ENCODE results near the gene SLC38A9. TPM values are rescaled to one million over a fixed set of nuclear protein-coding genes. Genes with fewer than 3 reads are reported as not detected.
"Not testable (repeated sequence)": the region's sequence is repeated elsewhere in the genome, so short reads cannot be mapped to it uniquely, and the experiment has no call there.

The SLC38A9 gene
- total RNA-seq, 1 experiment from 2014 or later: 22.1 TPM

DNA sequence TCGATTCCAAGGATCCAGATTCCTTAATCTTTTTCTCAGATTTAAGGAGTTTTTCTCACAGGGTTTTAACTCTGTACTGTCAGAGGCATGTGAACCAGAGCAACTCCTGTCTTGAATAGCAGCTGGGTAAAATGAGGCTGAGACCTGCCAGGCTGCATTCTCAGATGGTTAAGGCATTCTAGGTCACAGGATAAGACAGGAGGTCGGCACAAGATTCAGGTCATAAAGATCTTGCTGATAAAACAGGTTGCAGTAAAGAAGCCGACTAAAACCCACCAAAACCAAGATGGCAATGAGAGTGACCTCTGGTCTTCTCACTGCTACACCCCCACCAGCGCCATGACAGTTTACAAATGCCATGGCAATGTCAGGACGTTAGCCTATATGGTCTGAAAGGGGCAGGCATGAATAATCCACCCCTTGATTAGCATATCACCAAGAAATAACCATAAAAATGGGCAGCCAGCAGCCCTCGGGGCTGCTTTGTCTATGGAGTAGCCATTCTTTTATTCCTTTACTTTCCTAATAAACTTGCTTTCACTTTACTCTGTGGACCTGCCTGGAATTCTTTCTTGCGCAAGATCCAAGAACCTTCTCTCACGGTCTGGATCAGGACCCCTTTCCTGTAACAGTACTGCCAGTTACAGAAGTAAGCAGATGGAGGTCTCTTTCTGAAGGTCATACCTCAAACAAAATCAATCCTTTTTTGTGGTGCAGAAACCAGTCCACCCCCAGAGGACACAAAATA, 87.1 kb downstream of the SLC38A9 start:
- Histone ChIP-seq H3K36me3 (replicated peaks; ENCODE audit: control insufficient read depth, insufficient read depth, low read length) (no peaks in the 10 kb centered on the region), H3K27me3 (ENCODE audit: control insufficient read depth, insufficient read depth, low read length) (no peaks in the 10 kb centered on the region), H3K4me3 (ENCODE audit: insufficient read depth, low read depth, low read length) (no peak overlapping the region)
- DNase-seq: no peak

DNA sequence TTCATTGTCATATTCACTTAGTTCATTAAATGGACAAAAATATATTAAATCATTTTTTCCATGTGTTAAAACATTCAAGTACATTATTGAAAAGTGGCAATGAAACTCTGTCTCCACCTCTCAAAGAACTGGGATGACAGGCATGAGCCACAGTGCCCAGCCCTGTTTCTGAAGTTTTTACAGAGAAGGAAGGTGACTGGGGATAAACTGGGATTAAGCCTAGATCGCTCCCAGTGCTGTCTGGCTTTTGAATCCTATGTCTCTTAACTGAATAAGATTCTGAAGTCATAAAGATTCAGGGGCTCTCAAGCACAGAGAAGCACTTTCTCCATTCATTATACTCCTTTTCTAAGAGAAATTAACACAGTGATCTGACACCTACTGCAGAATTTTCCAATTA, 88.3 kb downstream of the SLC38A9 start:
- no peak for DNase-seq
- Histone ChIP-seq H3K36me3 (replicated peaks; ENCODE audit: control insufficient read depth, insufficient read depth, low read length) (no peaks in the 10 kb centered on the region), H3K4me3 (ENCODE audit: insufficient read depth, low read depth, low read length) (no peak overlapping the region), H3K27me3 (ENCODE audit: control insufficient read depth, insufficient read depth, low read length) (no peaks in the 10 kb centered on the region)

DNA sequence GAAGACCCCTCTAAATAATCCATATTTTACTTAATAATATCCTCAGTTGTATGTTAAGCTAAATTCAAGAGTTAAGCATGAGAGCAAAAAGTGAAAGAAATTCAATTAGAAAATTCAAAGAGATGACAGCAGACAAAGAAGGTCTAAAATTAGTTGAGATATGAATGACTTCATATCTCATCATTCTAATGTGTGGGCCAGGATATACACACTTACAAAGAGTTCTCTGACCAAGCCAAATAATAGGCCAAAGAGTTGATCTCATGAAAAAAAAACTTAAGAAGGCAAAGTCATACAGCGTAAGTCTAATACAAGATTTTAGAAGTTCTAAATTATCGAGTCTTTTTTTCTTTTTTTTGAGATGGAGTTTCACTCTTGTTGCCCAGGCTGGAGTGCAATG, 89.7 kb downstream of the SLC38A9 start:
- no peaks in the 10 kb centered on the region for H3K27me3 ChIP-seq (ENCODE audit: control insufficient read depth, insufficient read depth, low read length)
- H3K36me3 ChIP-seq (replicated peaks; ENCODE audit: control insufficient read depth, insufficient read depth, low read length): no peaks in the 10 kb centered on the region
- DNase-seq: no peak
- no peak overlapping the region for H3K4me3 ChIP-seq (ENCODE audit: insufficient read depth, low read depth, low read length)

DNA sequence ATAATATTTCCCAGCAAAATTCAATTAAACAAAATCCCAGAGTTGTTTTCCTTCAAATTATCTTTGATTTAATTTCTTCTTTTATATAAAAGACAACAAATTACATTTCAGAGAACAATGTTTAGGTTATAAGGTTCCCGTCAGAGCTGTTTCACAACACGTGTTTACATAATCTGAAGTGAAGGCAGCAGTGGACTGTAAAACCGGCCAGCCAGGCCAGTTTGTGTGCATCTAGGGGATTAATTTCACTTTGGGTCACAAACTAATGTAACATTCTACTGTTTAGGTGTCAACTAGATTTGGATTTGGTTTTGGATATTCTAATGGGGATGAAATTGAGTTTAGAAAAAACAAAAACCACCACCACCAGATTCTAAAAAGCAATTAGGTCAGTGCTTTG, 90.9 kb downstream of the SLC38A9 start:
- Histone ChIP-seq H3K36me3 (replicated peaks; ENCODE audit: control insufficient read depth, insufficient read depth, low read length) (no peaks in the 10 kb centered on the region), H3K4me3 (ENCODE audit: insufficient read depth, low read depth, low read length) (no peak overlapping the region), H3K27me3 (ENCODE audit: control insufficient read depth, insufficient read depth, low read length) (no peaks in the 10 kb centered on the region)
- no peak for DNase-seq

DNA sequence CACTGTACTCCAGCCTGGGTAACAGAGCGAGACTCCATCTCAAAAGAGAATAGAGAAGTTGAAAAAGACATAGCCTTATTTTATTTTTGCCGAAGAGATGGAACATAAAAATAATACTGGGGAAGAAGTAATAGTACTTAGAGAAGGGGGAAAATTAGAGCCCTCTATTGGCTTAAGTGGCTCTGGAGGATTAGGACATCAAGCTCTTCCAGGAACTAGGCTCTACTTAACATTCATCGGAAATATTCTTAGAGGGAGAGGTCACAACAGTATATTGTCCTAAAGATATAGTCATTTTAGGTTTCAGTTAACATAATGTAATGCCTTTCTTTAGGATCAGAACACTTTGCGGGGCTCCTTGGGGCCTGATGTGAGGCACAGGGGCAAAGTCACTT, 91.4 kb downstream of the SLC38A9 start:
- Histone ChIP-seq H3K27me3 (ENCODE audit: control insufficient read depth, insufficient read depth, low read length) (no peaks in the 10 kb centered on the region), H3K4me3 (ENCODE audit: insufficient read depth, low read depth, low read length) (no peak overlapping the region), H3K36me3 (replicated peaks; ENCODE audit: control insufficient read depth, insufficient read depth, low read length) (no peaks in the 10 kb centered on the region)
- DNase-seq: no peak

DNA sequence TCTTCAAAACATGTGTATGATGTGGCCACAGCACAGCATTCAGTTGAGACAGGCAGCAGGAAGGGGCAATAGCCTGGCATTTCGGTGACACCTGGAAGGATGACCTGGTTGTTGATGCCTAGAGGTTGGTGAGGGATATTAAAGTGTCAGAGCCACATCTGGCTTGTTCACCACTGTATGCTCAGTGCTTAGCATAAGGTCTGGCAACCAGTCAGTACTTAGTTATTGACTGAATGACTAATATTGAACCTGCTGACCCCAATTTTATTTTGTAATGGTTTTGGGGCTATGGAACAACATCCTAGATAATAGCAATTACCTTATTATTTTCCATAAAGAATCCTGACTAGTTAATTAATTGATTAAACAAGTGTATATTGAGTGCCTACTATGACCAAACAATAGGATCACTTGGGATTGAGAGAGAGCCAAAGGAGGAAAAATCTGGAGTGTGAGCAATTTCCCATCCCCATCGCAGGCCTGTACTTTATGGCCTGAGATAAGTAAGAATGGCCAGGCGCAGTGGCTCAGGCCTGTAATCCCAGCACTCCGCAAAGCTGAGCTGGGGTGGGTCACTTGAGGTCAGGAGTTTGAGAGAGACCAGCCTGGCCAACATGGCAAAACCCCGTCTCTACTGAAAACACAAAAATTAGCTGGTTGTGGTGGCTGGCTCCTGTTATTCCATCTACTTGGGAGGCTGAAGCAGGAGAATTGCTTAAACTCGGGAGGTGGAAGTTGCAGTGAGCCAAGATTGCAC, 91.9 kb downstream of the SLC38A9 start:
- H3K27me3 ChIP-seq (ENCODE audit: control insufficient read depth, insufficient read depth, low read length): no peaks in the 10 kb centered on the region
- no peak overlapping the region for H3K4me3 ChIP-seq (ENCODE audit: insufficient read depth, low read depth, low read length)
- no peak for DNase-seq
- H3K36me3 ChIP-seq (replicated peaks; ENCODE audit: control insufficient read depth, insufficient read depth, low read length): no peaks in the 10 kb centered on the region

DNA sequence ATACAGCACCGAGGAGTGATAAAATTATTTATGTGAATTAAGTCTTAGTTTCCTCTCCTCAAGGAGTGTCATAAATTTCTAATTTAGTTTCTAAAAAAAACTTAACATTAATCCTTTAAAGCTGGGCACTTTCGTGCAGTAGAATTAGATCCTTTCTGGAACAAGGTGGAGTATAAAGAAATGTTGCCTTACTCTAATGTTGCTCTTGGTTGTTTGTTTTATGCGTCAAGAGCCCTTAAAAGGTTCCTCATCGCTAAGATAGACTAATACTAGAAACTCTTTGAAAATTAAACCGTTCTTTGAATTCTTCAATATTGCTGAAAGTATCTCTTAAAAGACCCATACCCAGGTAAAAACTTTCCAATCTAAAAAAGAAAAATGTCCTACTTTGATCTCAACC, 93.8 kb downstream of the SLC38A9 start:
- Histone ChIP-seq H3K4me3 (ENCODE audit: insufficient read depth, low read depth, low read length) (no peak overlapping the region), H3K36me3 (replicated peaks; ENCODE audit: control insufficient read depth, insufficient read depth, low read length) (no peaks in the 10 kb centered on the region), H3K27me3 (ENCODE audit: control insufficient read depth, insufficient read depth, low read length) (no peaks in the 10 kb centered on the region)
- no peak for DNase-seq

DNA sequence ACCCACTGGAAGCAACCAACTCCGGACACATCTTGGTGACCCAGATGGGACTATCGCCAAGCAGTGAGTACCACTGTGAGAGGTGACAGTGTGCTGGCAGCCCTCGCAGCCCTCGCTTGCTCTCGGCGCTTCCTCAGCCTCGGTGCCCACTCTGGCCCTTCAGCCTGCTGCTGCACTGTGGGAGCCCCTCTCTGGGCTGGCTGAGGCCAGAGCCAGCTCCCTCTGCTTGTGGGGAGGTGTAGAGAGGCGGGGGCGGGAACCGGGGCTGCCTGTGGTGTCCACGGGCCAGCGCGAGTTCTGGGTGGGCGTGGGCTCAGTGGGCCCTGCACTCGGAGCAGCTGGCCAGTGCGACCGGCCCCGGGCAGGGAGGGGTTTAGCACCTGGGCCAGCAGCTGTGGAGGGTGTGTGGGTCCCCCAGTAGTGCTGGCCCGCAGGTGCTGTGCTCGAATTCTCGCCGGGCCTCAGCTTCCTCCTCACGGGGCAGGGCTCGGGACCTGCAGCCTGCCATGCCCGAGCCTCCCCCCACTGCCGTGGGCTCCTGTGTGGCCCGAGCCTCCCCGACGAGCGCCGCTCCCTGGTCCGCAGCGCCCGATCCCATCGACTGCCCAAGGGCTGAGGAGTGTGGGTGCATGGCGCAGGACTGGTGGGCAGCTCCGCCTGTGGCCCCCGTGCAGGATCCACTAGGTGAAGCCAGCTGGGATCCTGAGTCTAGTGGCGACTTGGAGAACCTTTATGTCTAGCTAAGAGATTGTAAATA, 98.8 kb downstream of the SLC38A9 start:
- Histone ChIP-seq H3K27me3 (ENCODE audit: control insufficient read depth, insufficient read depth, low read length) (no peaks in the 10 kb centered on the region), H3K4me3 (ENCODE audit: insufficient read depth, low read depth, low read length) (no peak overlapping the region), H3K36me3 (replicated peaks; ENCODE audit: control insufficient read depth, insufficient read depth, low read length) (no peaks in the 10 kb centered on the region)
- no peak for DNase-seq

DNA sequence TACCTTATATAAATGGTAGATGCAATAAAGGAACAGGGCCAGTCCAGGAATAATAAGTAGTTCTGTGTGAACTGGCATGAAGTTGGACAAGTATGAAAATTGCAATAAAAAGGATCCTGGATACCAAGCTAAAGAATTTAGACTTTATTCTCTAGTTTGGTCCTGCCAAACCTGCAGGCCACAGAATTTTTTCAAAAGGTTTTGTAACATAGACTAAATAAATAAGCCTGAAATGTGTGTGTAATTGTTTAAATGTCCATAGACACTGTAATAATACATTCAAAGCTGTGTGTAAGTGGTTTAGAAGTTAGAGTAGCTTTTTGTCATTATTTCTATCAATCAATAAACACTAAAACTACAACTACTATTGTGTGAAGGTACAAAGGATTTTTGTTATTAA, 101.6 kb downstream of the SLC38A9 start:
- no peaks in the 10 kb centered on the region for H3K36me3 ChIP-seq (replicated peaks; ENCODE audit: control insufficient read depth, insufficient read depth, low read length)
- DNase-seq: no peak
- H3K4me3 ChIP-seq (ENCODE audit: insufficient read depth, low read depth, low read length): no peak overlapping the region
- H3K27me3 ChIP-seq (ENCODE audit: control insufficient read depth, insufficient read depth, low read length): no peaks in the 10 kb centered on the region

DNA sequence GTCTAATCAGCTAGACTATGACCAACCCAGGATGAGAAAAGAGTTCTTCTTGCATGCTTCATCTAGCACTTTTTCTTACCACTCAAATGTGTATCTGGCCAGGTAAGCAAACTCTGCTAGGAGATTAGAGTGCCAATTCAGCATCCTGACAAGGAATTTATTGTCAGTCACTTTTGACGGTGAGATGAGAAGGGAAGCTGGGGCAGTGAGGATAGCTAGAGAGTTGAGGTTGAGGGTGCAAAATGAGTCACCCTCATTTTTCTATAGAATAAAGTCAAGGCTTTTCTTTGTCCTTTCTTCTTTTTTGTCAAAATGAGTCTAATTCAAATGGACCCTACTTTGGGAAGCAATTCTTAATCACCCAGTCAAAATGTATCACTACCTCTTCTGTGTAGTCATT, 102.7 kb downstream of the SLC38A9 start:
- Histone ChIP-seq H3K4me3 (ENCODE audit: insufficient read depth, low read depth, low read length) (no peak overlapping the region), H3K36me3 (replicated peaks; ENCODE audit: control insufficient read depth, insufficient read depth, low read length) (no peaks in the 10 kb centered on the region), H3K27me3 (ENCODE audit: control insufficient read depth, insufficient read depth, low read length) (no peaks in the 10 kb centered on the region)
- DNase-seq: no peak

DNA sequence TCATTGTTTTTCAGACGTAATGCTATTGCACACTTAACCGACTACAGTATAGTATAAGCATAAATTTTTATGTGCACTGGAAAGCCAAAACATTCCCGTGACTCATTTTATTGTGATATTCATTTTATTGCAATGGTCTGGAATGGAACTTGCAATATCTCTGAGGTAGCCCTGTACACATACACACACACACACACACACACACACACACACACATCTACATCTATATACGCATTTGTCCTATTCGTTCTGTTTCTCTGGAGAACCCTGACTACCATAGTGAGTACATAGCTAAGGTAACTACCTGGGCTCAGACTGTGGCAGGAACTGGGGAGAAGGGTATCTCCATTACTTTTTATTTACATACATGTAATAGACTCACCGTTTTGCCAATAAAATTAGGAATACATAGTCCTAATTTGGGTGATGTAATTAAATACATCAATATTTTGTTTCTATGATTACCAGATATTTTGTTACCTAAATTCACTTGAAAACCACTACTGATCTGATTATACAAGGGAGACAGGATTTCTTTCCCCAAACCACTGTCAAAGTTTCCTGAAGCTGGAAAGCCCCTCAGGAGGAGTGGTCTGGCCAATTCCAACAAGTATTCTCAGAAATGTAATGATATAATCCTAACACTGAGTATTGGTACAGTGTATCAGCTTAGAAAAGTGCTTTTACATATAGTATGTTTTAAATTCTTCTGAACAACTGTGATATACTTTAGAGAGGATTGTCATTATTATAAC, 103.4 kb downstream of the SLC38A9 start:
- Histone ChIP-seq H3K27me3 (ENCODE audit: control insufficient read depth, insufficient read depth, low read length) (no peaks in the 10 kb centered on the region), H3K36me3 (replicated peaks; ENCODE audit: control insufficient read depth, insufficient read depth, low read length) (no peaks in the 10 kb centered on the region), H3K4me3 (ENCODE audit: insufficient read depth, low read depth, low read length) (no peak overlapping the region)
- no peak for DNase-seq

DNA sequence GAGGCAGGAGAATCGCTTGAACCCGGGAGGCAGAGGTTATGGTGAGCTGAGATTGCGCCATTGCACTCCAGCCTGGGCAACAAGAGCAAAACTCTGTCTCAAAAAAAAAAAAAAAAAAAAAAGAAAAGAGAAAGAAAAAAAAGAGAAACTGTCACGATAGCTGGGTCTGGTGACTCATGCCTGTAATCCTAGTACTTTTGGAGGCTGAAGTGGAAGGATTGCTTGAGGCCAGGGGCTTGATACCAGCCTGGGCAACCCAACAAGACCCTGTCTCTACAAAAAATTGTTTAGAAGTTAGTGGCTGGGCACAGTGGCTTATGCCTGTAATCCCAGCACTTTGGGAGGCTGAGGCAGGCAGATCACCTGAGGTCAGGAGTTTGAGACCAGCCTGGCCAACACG, 104.8 kb downstream of the SLC38A9 start:
- DNase-seq; H3K36me3 ChIP-seq (replicated peaks; ENCODE audit: control insufficient read depth, insufficient read depth, low read length); H3K27me3 ChIP-seq (ENCODE audit: control insufficient read depth, insufficient read depth, low read length); H3K4me3 ChIP-seq (ENCODE audit: insufficient read depth, low read depth, low read length): not testable (repeated sequence)

DNA sequence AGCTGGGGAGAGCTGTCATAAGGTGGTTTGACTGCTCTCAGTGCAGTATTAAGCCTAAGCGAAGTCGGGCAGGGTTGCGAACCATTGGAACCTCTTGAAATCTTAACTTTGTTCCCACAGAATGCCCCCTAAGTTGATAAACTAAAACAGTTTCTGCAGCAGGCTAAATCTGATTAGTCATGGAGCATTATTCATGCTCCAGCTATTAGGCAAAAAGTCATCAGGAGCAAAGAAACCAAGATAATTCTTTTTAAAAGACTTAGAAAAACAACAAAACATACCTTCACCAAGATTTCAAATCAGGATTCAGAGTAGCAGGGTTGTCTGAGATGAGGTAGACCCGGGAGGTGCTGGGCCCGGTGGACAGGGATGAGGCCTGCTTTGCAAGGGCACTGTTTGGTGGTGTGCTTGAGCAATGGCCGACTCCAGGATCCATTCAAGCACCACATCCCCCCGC, 107.5 kb downstream of the SLC38A9 start:
- no peaks in the 10 kb centered on the region for H3K36me3 ChIP-seq (replicated peaks; ENCODE audit: control insufficient read depth, insufficient read depth, low read length)
- DNase-seq: no peak
- H3K4me3 ChIP-seq (ENCODE audit: insufficient read depth, low read depth, low read length): no peak overlapping the region
- no peaks in the 10 kb centered on the region for H3K27me3 ChIP-seq (ENCODE audit: control insufficient read depth, insufficient read depth, low read length)

DNA sequence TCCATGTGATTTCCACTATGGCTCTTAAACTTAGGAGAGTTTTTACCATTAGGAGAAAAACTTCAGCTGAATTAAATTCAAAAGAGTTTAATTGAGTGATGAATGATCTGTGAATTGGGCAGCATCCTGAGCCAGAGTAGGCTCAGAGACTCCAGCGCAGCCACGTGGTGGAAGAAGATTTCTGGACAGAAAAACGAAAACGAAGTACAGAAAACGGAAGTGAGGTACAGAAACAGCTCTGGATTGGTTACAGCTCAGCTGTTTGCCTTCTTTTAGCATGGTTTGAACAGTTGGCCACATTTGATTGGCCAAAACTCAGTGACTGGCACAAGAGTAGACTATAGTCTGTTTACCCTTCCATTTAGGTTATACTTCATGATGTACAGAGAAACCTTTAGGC, 108.2 kb downstream of the SLC38A9 start:
- DNase-seq: no peak
- H3K4me3 ChIP-seq (ENCODE audit: insufficient read depth, low read depth, low read length): no peak overlapping the region
- no peaks in the 10 kb centered on the region for H3K27me3 ChIP-seq (ENCODE audit: control insufficient read depth, insufficient read depth, low read length)
- no peaks in the 10 kb centered on the region for H3K36me3 ChIP-seq (replicated peaks; ENCODE audit: control insufficient read depth, insufficient read depth, low read length)
